ENCODE results near the gene TRIM69.

TRIM69 gene

DNA sequence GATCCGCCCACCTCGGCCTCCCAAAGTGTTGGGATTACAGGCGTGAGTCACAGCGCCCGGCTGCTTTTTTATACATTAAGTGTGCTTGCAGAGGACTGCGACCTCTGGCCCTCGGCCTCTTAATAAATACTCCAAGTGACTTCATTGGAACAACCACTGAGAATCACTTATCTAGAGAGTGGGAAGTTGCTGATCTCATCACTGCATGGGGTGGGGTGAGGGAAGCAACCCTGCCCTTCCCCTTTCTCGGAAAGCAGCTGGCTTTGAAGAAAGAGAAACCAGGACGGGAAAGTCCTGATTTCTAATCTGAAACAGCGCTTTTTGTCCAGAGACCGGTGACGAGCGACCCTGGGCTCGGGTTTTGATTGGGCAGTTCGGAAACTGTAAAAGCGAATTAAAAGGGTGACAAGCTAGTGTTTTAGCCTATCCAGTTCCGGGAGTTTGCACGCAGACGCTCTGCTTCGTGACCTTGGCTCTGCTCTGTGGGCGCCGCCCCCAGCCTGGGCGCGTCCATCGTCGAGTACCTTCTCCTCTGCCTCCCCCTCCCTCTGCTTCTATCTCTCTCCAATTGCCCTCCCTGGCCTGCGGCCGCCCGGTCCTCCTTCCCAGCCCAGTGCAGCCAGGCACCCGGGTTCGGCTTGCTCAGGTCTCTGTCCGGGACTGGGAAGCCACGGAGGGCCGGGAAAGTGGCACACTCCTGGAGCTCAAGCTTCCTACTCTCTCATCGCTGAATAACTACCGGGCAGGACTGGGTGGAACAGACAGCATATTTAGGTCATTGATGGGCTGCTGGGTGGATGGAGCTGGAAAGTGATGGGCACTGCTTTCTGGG is 7.5 kb upstream of the TRIM69 start:
- Histone ChIP-seq H2AFZ (ENCODE audit: low read length) (peak overlapping the region; percentile 96), H3F3A (ENCODE audit: low read depth) (peaks cover 6% of the 10 kb centered on the region), H3K4me3 (ENCODE audit: low read length, poor library complexity, severe bottlenecking) (peak overlapping the region; percentile 94), H3K36me3 (ENCODE audit: insufficient read depth, low read length) (no peaks in the 10 kb centered on the region), H3K9ac (ENCODE audit: low read depth, low read length, poor library complexity, severe bottlenecking) (peak overlapping the region; percentile 96), H3K9me3 (ENCODE audit: insufficient read depth, low read depth, low read length) (no peaks in the 10 kb centered on the region), H3K4me2 (ENCODE audit: low read depth, low read length, poor library complexity, severe bottlenecking) (peak overlapping the region; percentile 94), H4K20me1 (ENCODE audit: insufficient read depth, low read length, poor library complexity, severe bottlenecking) (no peaks in the 10 kb centered on the region), H3K27me3 (ENCODE audit: insufficient read depth, low read length, poor library complexity, severe bottlenecking) (no peaks in the 10 kb centered on the region), H3K79me2 (ENCODE audit: insufficient read depth, low read length) (peaks cover 33% of the 10 kb centered on the region), H3K4me1 (ENCODE audit: insufficient read depth, low read length, poor library complexity, severe bottlenecking) (peaks cover 61% of the 10 kb centered on the region), H3K9me2 (replicated peaks; ENCODE audit: low read depth, low read length) (no peaks in the 10 kb centered on the region)
- no peak for TF ChIP-seq EZH2phosphoT487 (IDR thresholded peaks at IDR 0.05; ENCODE audit: borderline replicate concordance)
- TF ChIP-seq, protein P1, sequence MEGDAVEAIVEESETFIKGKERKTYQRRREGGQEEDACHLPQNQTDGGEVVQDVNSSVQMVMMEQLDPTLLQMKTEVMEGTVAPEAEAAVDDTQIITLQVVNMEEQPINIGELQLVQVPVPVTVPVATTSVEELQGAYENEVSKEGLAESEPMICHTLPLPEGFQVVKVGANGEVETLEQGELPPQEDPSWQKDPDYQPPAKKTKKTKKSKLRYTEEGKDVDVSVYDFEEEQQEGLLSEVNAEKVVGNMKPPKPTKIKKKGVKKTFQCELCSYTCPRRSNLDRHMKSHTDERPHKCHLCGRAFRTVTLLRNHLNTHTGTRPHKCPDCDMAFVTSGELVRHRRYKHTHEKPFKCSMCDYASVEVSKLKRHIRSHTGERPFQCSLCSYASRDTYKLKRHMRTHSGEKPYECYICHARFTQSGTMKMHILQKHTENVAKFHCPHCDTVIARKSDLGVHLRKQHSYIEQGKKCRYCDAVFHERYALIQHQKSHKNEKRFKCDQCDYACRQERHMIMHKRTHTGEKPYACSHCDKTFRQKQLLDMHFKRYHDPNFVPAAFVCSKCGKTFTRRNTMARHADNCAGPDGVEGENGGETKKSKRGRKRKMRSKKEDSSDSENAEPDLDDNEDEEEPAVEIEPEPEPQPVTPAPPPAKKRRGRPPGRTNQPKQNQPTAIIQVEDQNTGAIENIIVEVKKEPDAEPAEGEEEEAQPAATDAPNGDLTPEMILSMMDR (conservative IDR thresholded peaks at IDR 0.05; ENCODE audit: low read length), result no peak

- H3K36me3 ChIP-seq (ENCODE audit: insufficient read depth, low read length), result no peaks in the 10 kb centered on the region
- H2AFZ ChIP-seq (ENCODE audit: low read length), result peak overlapping the region; percentile 96
- no peak for TF ChIP-seq EZH2phosphoT487 (IDR thresholded peaks at IDR 0.05; ENCODE audit: borderline replicate concordance)
- TF ChIP-seq, protein P1 (conservative IDR thresholded peaks at IDR 0.05; ENCODE audit: low read length), result no peak
Measured at GRCh38 chr15:44729408-44730127, 6.8 kb upstream of the TRIM69 start.

GRCh38 chr15:44734839-44735481 is 1.4 kb upstream of the TRIM69 start:
- H2AFZ ChIP-seq (ENCODE audit: low read length), result no peak overlapping the region
- H3K9me3 ChIP-seq (ENCODE audit: insufficient read depth, low read depth, low read length), result no peaks in the 10 kb centered on the region
- no peaks in the 10 kb centered on the region for H3K36me3 ChIP-seq (ENCODE audit: insufficient read depth, low read length)
- H3K9me2 ChIP-seq (replicated peaks; ENCODE audit: low read depth, low read length), result no peaks in the 10 kb centered on the region
- H3K79me2 ChIP-seq (ENCODE audit: insufficient read depth, low read length), result peaks cover 8% of the 10 kb centered on the region
- no peaks in the 10 kb centered on the region for H3F3A ChIP-seq (ENCODE audit: low read depth)
- no peaks in the 10 kb centered on the region for H3K27me3 ChIP-seq (ENCODE audit: insufficient read depth, low read length, poor library complexity, severe bottlenecking)
- H4K20me1 ChIP-seq (ENCODE audit: insufficient read depth, low read length, poor library complexity, severe bottlenecking), result no peaks in the 10 kb centered on the region
- H3K4me3 ChIP-seq (ENCODE audit: low read length, poor library complexity, severe bottlenecking), result no peak overlapping the region
- peaks cover 14% of the 10 kb centered on the region for H3K4me1 ChIP-seq (ENCODE audit: insufficient read depth, low read length, poor library complexity, severe bottlenecking)
- TF ChIP-seq, protein P1 (conservative IDR thresholded peaks at IDR 0.05; ENCODE audit: low read length), result no peak
- no peak for TF ChIP-seq EZH2phosphoT487 (IDR thresholded peaks at IDR 0.05; ENCODE audit: borderline replicate concordance)
- H3K4me2 ChIP-seq (ENCODE audit: low read depth, low read length, poor library complexity, severe bottlenecking), result peak overlapping the region; percentile 14
- peak overlapping the region; percentile 27 for H3K9ac ChIP-seq (ENCODE audit: low read depth, low read length, poor library complexity, severe bottlenecking)

More at GRCh38 chr15:44729408-44730127, 6.8 kb upstream of the TRIM69 start:
- Histone ChIP-seq H4K20me1 (ENCODE audit: insufficient read depth, low read length, poor library complexity, severe bottlenecking) (no peaks in the 10 kb centered on the region), H3K4me2 (ENCODE audit: low read depth, low read length, poor library complexity, severe bottlenecking) (peak overlapping the region; percentile 94), H3K27me3 (ENCODE audit: insufficient read depth, low read length, poor library complexity, severe bottlenecking) (no peaks in the 10 kb centered on the region), H3K9me3 (ENCODE audit: insufficient read depth, low read depth, low read length) (no peaks in the 10 kb centered on the region), H3F3A (ENCODE audit: low read depth) (peaks cover 6% of the 10 kb centered on the region), H3K4me3 (ENCODE audit: low read length, poor library complexity, severe bottlenecking) (peak overlapping the region; percentile 94), H3K79me2 (ENCODE audit: insufficient read depth, low read length) (peaks cover 32% of the 10 kb centered on the region), H3K4me1 (ENCODE audit: insufficient read depth, low read length, poor library complexity, severe bottlenecking) (peaks cover 53% of the 10 kb centered on the region), H3K9ac (ENCODE audit: low read depth, low read length, poor library complexity, severe bottlenecking) (peak overlapping the region; percentile 96), H3K9me2 (replicated peaks; ENCODE audit: low read depth, low read length) (no peaks in the 10 kb centered on the region)

Data from Loucy (cell line).